Rectal smooth muscle tissue (tissue), 1 donor: ENCODE measurements around the gene PAQR8.
"Not testable (repeated sequence)": the region's sequence is repeated elsewhere in the genome, so short reads cannot be mapped to it uniquely, and the experiment has no call there.

Experiments used
- H3K27ac ChIP-seq: one replicate; pipeline ENCODE4 v1.7.0; 2013; ENCODE audit warnings: low read depth, low read length, inconsistent platforms
- H3K27me3 ChIP-seq: one replicate; pipeline ENCODE4 v1.7.0; 2013; ENCODE audit warnings: low read length; ENCODE audit not compliant: control insufficient read depth, insufficient read depth
- H3K36me3 ChIP-seq: one replicate; pipeline ENCODE4 v1.7.0; 2013; ENCODE audit warnings: low read length; ENCODE audit not compliant: control insufficient read depth, insufficient read depth
- H3K4me1 ChIP-seq: one replicate; pipeline ENCODE4 v1.7.0; 2013; ENCODE audit warnings: low read length; ENCODE audit not compliant: control insufficient read depth, insufficient read depth
- H3K4me3 ChIP-seq: one replicate; pipeline ENCODE4 v1.7.0; 2013; ENCODE audit warnings: low read length
- H3K9ac ChIP-seq: one replicate; pipeline ENCODE4 v1.7.0; 2013; ENCODE audit warnings: low read length

The PAQR8 gene

GRCh38 chr6:52422156-52422555, 60.2 kb downstream of the PAQR8 start:
- Histone ChIP-seq H3K27ac (no peak overlapping the region), H3K27me3 (no peaks in the 10 kb centered on the region), H3K36me3 (no peaks in the 10 kb centered on the region), H3K4me3 (no peak overlapping the region), H3K4me1 (peaks cover 3% of the 10 kb centered on the region), H3K9ac (no peak overlapping the region)

- Histone ChIP-seq H3K36me3 (no peaks in the 10 kb centered on the region), H3K27me3 (no peaks in the 10 kb centered on the region), H3K4me1 (peaks cover 3% of the 10 kb centered on the region), H3K9ac (no peak overlapping the region), H3K4me3 (no peak overlapping the region), H3K27ac (no peak overlapping the region)
Measured at GRCh38 chr6:52423448-52423847, 61.5 kb downstream of the PAQR8 start.

- Histone ChIP-seq H3K9ac (no peak overlapping the region), H3K36me3 (no peaks in the 10 kb centered on the region), H3K27ac (no peak overlapping the region), H3K27me3 (no peaks in the 10 kb centered on the region), H3K4me3 (no peak overlapping the region), H3K4me1 (peaks cover 3% of the 10 kb centered on the region)
Measured at GRCh38 chr6:52423971-52424381, 62.0 kb downstream of the PAQR8 start.

- Histone ChIP-seq H3K4me1 (peaks cover 3% of the 10 kb centered on the region), H3K9ac (no peak overlapping the region), H3K36me3 (no peaks in the 10 kb centered on the region), H3K4me3 (no peak overlapping the region), H3K27me3 (no peaks in the 10 kb centered on the region), H3K27ac (peak overlapping the region; percentile 30)
Measured at GRCh38 chr6:52424513-52424912, 62.6 kb downstream of the PAQR8 start.

- Histone ChIP-seq H3K27ac (no peak overlapping the region), H3K27me3 (no peaks in the 10 kb centered on the region), H3K36me3 (no peaks in the 10 kb centered on the region), H3K4me1 (no peaks in the 10 kb centered on the region), H3K9ac (no peak overlapping the region), H3K4me3 (no peak overlapping the region)
Measured at GRCh38 chr6:52426667-52427066, 64.7 kb downstream of the PAQR8 start.

- not testable (repeated sequence) for H3K4me3 ChIP-seq, H3K4me1 ChIP-seq, H3K27ac ChIP-seq, H3K9ac ChIP-seq, H3K36me3 ChIP-seq, H3K27me3 ChIP-seq
Measured at GRCh38 chr6:52433294-52433693, 71.3 kb downstream of the PAQR8 start.

GRCh38 chr6:52435345-52435744, 73.4 kb downstream of the PAQR8 start:
- Histone ChIP-seq H3K9ac (no peak overlapping the region), H3K4me3 (no peak overlapping the region), H3K27me3 (no peaks in the 10 kb centered on the region), H3K27ac (no peak overlapping the region), H3K36me3 (no peaks in the 10 kb centered on the region), H3K4me1 (no peaks in the 10 kb centered on the region)

GRCh38 chr6:52438926-52439325, 77.0 kb downstream of the PAQR8 start:
- no peak overlapping the region for H3K4me3 ChIP-seq
- H3K4me1 ChIP-seq = no peaks in the 10 kb centered on the region
- no peaks in the 10 kb centered on the region for H3K27me3 ChIP-seq
- no peak overlapping the region for H3K27ac ChIP-seq
- H3K9ac ChIP-seq = no peak overlapping the region
- H3K36me3 ChIP-seq = no peaks in the 10 kb centered on the region

- Histone ChIP-seq H3K36me3 (no peaks in the 10 kb centered on the region), H3K27ac (no peak overlapping the region), H3K4me1 (no peaks in the 10 kb centered on the region), H3K4me3 (no peak overlapping the region), H3K27me3 (no peaks in the 10 kb centered on the region), H3K9ac (no peak overlapping the region)
Measured at GRCh38 chr6:52454556-52454955, 92.6 kb downstream of the PAQR8 start.

- no peaks in the 10 kb centered on the region for H3K4me1 ChIP-seq
- H3K4me3 ChIP-seq = no peak overlapping the region
- H3K27me3 ChIP-seq = no peaks in the 10 kb centered on the region
- no peaks in the 10 kb centered on the region for H3K36me3 ChIP-seq
- no peak overlapping the region for H3K9ac ChIP-seq
- no peak overlapping the region for H3K27ac ChIP-seq
Measured at GRCh38 chr6:52457096-52457495, 95.1 kb downstream of the PAQR8 start.
